Peyer's patch (tissue), 4 donors: Measurements from ENCODE around the gene LRRC30.

ENCODE experiments used
- POLR2A ChIP-seq, 2 donors: fragments of 450-650 bp; IDR thresholded peaks; one replicate each; pipeline ENCODE4 v1.5.1; 2017; ENCODE audit warnings: antibody characterized with exemption in 2 of 2, mild to moderate bottlenecking in 2 of 2, moderate library complexity in 2 of 2
- TF ChIP-seq, protein P1 (sequence below), 6 experiments: fragments of 450-650 bp in 4 of 6; fragments of 200-600 bp in 2 of 6; sonication (generic) in 1 of 6; IDR thresholded peaks; one replicate each; pipeline ENCODE4 v1.5.1; 2017 to 2019; ENCODE audit warnings: antibody characterized with exemption in 6 of 6, mild to moderate bottlenecking in 3 of 6, moderate library complexity in 1 of 6

DNA sequence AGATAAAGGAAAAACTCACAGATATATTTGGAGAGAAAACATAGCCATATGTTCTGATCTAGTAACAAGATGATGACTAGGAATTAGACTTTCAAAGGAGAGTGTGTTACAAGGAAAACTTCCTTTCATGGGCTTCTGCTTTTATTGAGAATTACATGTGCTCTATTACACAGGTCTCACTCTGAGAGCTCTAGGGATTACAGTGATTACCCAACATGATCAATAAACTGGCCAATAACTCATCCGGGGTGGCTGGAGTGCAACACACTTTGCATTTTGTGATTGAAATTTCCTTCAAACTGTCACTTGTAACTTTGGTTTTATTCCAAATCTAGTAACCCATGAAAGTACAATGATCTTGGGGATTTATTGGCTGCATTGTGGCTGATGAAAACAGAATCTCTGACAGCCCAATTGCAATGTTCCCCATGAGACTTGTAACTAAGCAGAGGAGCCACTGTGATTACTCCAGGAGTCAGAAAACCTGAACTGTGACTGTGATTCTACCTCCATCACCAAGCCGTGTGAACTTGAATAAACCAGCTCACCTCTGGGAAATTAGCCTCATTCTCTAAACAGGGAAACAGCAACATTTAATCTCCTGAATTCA, 40.2 kb upstream of the LRRC30 start:
- TF ChIP-seq POLR2A (IDR thresholded peaks at IDR 0.05): no peak
- TF ChIP-seq, protein P1, sequence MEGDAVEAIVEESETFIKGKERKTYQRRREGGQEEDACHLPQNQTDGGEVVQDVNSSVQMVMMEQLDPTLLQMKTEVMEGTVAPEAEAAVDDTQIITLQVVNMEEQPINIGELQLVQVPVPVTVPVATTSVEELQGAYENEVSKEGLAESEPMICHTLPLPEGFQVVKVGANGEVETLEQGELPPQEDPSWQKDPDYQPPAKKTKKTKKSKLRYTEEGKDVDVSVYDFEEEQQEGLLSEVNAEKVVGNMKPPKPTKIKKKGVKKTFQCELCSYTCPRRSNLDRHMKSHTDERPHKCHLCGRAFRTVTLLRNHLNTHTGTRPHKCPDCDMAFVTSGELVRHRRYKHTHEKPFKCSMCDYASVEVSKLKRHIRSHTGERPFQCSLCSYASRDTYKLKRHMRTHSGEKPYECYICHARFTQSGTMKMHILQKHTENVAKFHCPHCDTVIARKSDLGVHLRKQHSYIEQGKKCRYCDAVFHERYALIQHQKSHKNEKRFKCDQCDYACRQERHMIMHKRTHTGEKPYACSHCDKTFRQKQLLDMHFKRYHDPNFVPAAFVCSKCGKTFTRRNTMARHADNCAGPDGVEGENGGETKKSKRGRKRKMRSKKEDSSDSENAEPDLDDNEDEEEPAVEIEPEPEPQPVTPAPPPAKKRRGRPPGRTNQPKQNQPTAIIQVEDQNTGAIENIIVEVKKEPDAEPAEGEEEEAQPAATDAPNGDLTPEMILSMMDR (IDR thresholded peaks at IDR 0.05): no peak
